BLaER1 (cell line): ENCODE data around the gene ZNF41.
"Not testable (repeated sequence)": the region's sequence is repeated elsewhere in the genome, so short reads cannot be mapped to it uniquely, and the experiment has no call there.

Experiments used
- H3K27ac ChIP-seq: shearing (Covaris generic); formaldehyde crosslinking; 2 replicates; pipeline ENCODE4 v1.8.1; 2022
- H3K27me3 ChIP-seq: shearing (Covaris generic); formaldehyde crosslinking; 2 replicates; pipeline ENCODE4 v1.8.1; 2022
- H3K36me3 ChIP-seq: shearing (Covaris generic); formaldehyde crosslinking; 2 replicates; pipeline ENCODE4 v1.8.1; 2022
- H3K4me1 ChIP-seq: shearing (Covaris generic); formaldehyde crosslinking; 2 replicates; pipeline ENCODE4 v1.8.1; 2022
- H3K4me2 ChIP-seq: shearing (Covaris generic); formaldehyde crosslinking; 2 replicates; pipeline ENCODE4 v1.8.1; 2022
- H3K4me3 ChIP-seq: shearing (Covaris generic); formaldehyde crosslinking; 2 replicates; pipeline ENCODE4 v1.8.1; 2022
- H3K9ac ChIP-seq: shearing (Covaris generic); formaldehyde crosslinking; 2 replicates; pipeline ENCODE4 v1.8.1; 2022
- H3K9me3 ChIP-seq: shearing (Covaris generic); formaldehyde crosslinking; 2 replicates; pipeline ENCODE4 v1.8.1; 2022
- H4K20me1 ChIP-seq: shearing (Covaris generic); formaldehyde crosslinking; 2 replicates; pipeline ENCODE4 v1.8.1; 2022
- Cebpa-rat ChIP-seq: shearing (Covaris generic); IDR thresholded peaks from 2 replicates; pipeline ENCODE4 v1.8.1; 2022

Gene ZNF41

GRCh38 chrX:47482512-47483305 lies at the start of gene ZNF41:
Gene ZNF41 (minus strand): TSS chrX:47483222. CDS start chrX:47467481, 15,741 bp downstream.
- peak within 1 kb of the TSS; percentile 85 for H3K9ac ChIP-seq
- peak within 1 kb of the TSS; percentile 90 for H3K27ac ChIP-seq
- no peaks in the 10 kb centered on the region for H3K36me3 ChIP-seq
- H3K4me1 ChIP-seq = peaks cover 20% of the 10 kb centered on the region
- H3K4me3 ChIP-seq = peak within 1 kb of the TSS; percentile 71
- H3K27me3 ChIP-seq = peaks cover 20% of the 10 kb centered on the region
- peak within 1 kb of the TSS; percentile 84 for H3K4me2 ChIP-seq
- TF ChIP-seq Cebpa-rat = no peak
- no peaks in the 10 kb centered on the region for H4K20me1 ChIP-seq
- no peaks in the 10 kb centered on the region for H3K9me3 ChIP-seq

DNA sequence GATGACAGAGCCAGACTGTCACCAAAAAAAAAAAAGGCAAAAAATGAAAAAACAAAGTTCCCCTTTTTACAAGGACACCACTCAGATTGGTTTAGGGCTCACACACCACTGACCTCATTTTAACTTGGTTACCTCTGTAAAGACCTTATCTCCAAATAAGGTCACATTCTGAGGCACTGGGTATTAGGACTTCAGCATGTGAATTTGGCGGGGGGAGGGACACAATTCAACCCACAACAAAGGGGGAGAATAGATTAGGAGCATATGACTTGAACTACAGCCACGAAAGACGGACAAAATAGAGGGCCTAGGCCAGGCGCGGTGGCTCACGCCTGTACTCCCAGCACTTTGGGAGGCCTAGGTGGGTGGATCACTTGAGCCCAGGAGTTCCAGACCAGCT lies 47.0 kb upstream of the ZNF41 start:
- Histone ChIP-seq H3K4me1 (no peaks in the 10 kb centered on the region), H3K4me3 (no peak overlapping the region), H3K4me2 (no peak overlapping the region), H4K20me1 (no peaks in the 10 kb centered on the region), H3K36me3 (no peaks in the 10 kb centered on the region), H3K27me3 (no peaks in the 10 kb centered on the region; the same call in 1 of the 2 replicates), H3K27ac (no peak overlapping the region), H3K9ac (no peak overlapping the region), H3K9me3 (no peaks in the 10 kb centered on the region)
- TF ChIP-seq Cebpa-rat = no peak

GRCh38 chrX:47529548-47529947 lies 46.5 kb upstream of the ZNF41 start:
- no peaks in the 10 kb centered on the region for H4K20me1 ChIP-seq
- no peak overlapping the region for H3K4me3 ChIP-seq
- H3K27me3 ChIP-seq = no peaks in the 10 kb centered on the region; the same call in 1 of the 2 replicates
- no peak overlapping the region for H3K27ac ChIP-seq
- H3K9me3 ChIP-seq = no peaks in the 10 kb centered on the region
- no peaks in the 10 kb centered on the region for H3K4me1 ChIP-seq
- no peaks in the 10 kb centered on the region for H3K36me3 ChIP-seq
- no peak overlapping the region for H3K4me2 ChIP-seq
- H3K9ac ChIP-seq = no peak overlapping the region
- TF ChIP-seq Cebpa-rat = no peak

- TF ChIP-seq Cebpa-rat = no peak
- Histone ChIP-seq H3K27ac (peak overlapping the region; percentile 66; the same call in 1 of the 2 replicates), H3K4me1 (peaks cover 5% of the 10 kb centered on the region; the same call in 1 of the 2 replicates)
Observed at GRCh38 chrX:47523713-47524166, 40.7 kb upstream of the ZNF41 start.

GRCh38 chrX:47523297-47523696 lies 40.3 kb upstream of the ZNF41 start:
- H3K4me2 ChIP-seq = peak overlapping the region; percentile 72
- H3K9me3 ChIP-seq = peaks cover 17% of the 10 kb centered on the region
- peaks cover 5% of the 10 kb centered on the region; the same call in 1 of the 2 replicates for H3K4me1 ChIP-seq
- H3K36me3 ChIP-seq = no peaks in the 10 kb centered on the region
- no peak overlapping the region for H3K27ac ChIP-seq
- no peak for TF ChIP-seq Cebpa-rat
- H3K9ac ChIP-seq = peak overlapping the region; percentile 69
- H4K20me1 ChIP-seq = no peaks in the 10 kb centered on the region
- H3K4me3 ChIP-seq = peak overlapping the region; percentile 69
- H3K27me3 ChIP-seq = no peaks in the 10 kb centered on the region; the same call in 1 of the 2 replicates

More at GRCh38 chrX:47523713-47524166, 40.7 kb upstream of the ZNF41 start:
- Histone ChIP-seq H3K9me3 (peaks cover 17% of the 10 kb centered on the region), H3K4me2 (peak overlapping the region; percentile 72), H3K9ac (peak overlapping the region; percentile 69), H3K36me3 (no peaks in the 10 kb centered on the region), H4K20me1 (no peaks in the 10 kb centered on the region), H3K27me3 (no peaks in the 10 kb centered on the region; the same call in 1 of the 2 replicates), H3K4me3 (peak overlapping the region; percentile 69)

DNA sequence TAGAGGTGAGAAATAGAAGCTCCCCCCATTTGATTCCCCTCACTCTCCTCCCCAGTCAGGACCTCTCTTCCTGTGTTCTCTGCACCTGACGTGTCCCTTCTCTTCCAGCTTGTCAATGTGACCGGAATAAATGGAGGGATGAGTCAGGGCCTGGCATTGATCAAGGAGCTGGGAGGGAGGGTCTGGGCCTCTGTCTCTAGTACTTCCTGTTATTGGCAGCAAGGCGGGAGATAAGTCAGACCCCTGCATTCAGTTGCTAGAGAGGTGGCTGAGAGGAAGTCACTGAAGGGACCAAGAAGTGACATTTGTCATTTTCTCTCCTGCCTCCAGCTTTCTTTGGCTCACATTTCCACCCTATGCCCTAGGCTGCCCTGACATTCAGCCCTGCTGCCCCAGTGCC lies 35.1 kb upstream of the ZNF41 start:
- no peak overlapping the region for H3K4me3 ChIP-seq
- H3K4me2 ChIP-seq = peak overlapping the region; percentile 9; the same call in 1 of the 2 replicates
- H3K36me3 ChIP-seq = no peaks in the 10 kb centered on the region
- H3K27ac ChIP-seq = no peak overlapping the region
- H3K9ac ChIP-seq = no peak overlapping the region
- no peaks in the 10 kb centered on the region for H3K27me3 ChIP-seq
- H3K4me1 ChIP-seq = 0 out of 2 replicates have a peak, but pooled peaks cover 4% of the 10 kb centered on the region
- peaks cover 17% of the 10 kb centered on the region for H3K9me3 ChIP-seq
- H4K20me1 ChIP-seq = no peaks in the 10 kb centered on the region
- TF ChIP-seq Cebpa-rat = no peak

- Histone ChIP-seq H3K4me1 (0 out of 2 replicates have a peak, but pooled peaks cover 4% of the 10 kb centered on the region), H3K27ac (no peak overlapping the region), H3K4me2 (no peak overlapping the region), H3K9ac (no peak overlapping the region), H3K4me3 (no peak overlapping the region), H3K36me3 (no peaks in the 10 kb centered on the region), H4K20me1 (no peaks in the 10 kb centered on the region), H3K9me3 (no peaks in the 10 kb centered on the region), H3K27me3 (no peaks in the 10 kb centered on the region)
- TF ChIP-seq Cebpa-rat = no peak
Observed at GRCh38 chrX:47515941-47516665, 33.1 kb upstream of the ZNF41 start.

GRCh38 chrX:47514533-47515235 lies 31.7 kb upstream of the ZNF41 start:
- no peak overlapping the region for H3K27ac ChIP-seq
- no peak overlapping the region for H3K9ac ChIP-seq
- H3K4me3 ChIP-seq = no peak overlapping the region
- no peaks in the 10 kb centered on the region for H3K9me3 ChIP-seq
- no peak overlapping the region for H3K4me2 ChIP-seq
- TF ChIP-seq Cebpa-rat = no peak
- H4K20me1 ChIP-seq = no peaks in the 10 kb centered on the region
- no peaks in the 10 kb centered on the region for H3K27me3 ChIP-seq
- H3K36me3 ChIP-seq = no peaks in the 10 kb centered on the region
- 0 out of 2 replicates have a peak, but pooled peaks cover 4% of the 10 kb centered on the region for H3K4me1 ChIP-seq

- peak overlapping the region; percentile 63 for H3K4me2 ChIP-seq
- H4K20me1 ChIP-seq, H3K27ac ChIP-seq, H3K4me1 ChIP-seq, H3K36me3 ChIP-seq, H3K9ac ChIP-seq, H3K9me3 ChIP-seq: not testable (repeated sequence)
- peaks cover 13% of the 10 kb centered on the region for H3K27me3 ChIP-seq
- H3K4me3 ChIP-seq = peak overlapping the region; percentile 59
Observed at GRCh38 chrX:47513034-47513965, 30.3 kb upstream of the ZNF41 start.

- H3K36me3 ChIP-seq, H3K9me3 ChIP-seq, H4K20me1 ChIP-seq, H3K4me3 ChIP-seq, H3K4me1 ChIP-seq, H3K9ac ChIP-seq, H3K4me2 ChIP-seq, H3K27ac ChIP-seq: not testable (repeated sequence)
- H3K27me3 ChIP-seq = peaks cover 19% of the 10 kb centered on the region
Observed at GRCh38 chrX:47512383-47512782, 29.4 kb upstream of the ZNF41 start.
